DOHH2 (cell line): ENCODE data around the gene GDF2.

ENCODE experiments used
- EZH2phosphoT487 ChIP-seq: fragments of 200-600 bp; sonication (generic); IDR thresholded peaks from 2 replicates; pipeline ENCODE4 v1.6.1; 2017; ENCODE audit warnings: borderline replicate concordance, mild to moderate bottlenecking, antibody characterized with exemption, low read length, moderate library complexity, mixed read lengths
- TF ChIP-seq, protein P1 (sequence below): fragments of 200-600 bp; sonication (generic); IDR thresholded peaks from one replicate; pipeline ENCODE4 v1.5.1; 2014; ENCODE audit warnings: antibody characterized with exemption, mild to moderate bottlenecking, low read depth, low read length; ENCODE audit not compliant: poor library complexity, severe bottlenecking

DNA sequence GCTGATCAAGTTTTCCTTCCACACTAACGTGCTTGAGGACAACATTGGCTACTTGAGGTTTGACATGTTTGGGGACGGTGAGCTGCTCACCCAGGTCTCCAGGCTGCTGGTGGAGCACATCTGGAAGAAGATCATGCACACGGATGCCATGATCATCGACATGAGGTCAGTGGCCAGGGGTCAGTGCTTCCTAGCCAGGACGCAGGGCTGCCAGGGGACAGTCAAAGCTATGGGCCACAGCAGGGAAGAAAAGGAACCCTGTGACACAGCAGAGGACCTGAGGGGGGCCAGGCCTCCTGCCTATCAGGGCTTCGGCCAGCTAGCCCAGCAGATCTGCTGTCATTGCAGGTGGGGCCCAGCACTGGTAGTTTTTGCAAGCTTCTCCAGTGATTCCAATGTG, 31.1 kb downstream of the GDF2 start:
- TF ChIP-seq, protein P1, sequence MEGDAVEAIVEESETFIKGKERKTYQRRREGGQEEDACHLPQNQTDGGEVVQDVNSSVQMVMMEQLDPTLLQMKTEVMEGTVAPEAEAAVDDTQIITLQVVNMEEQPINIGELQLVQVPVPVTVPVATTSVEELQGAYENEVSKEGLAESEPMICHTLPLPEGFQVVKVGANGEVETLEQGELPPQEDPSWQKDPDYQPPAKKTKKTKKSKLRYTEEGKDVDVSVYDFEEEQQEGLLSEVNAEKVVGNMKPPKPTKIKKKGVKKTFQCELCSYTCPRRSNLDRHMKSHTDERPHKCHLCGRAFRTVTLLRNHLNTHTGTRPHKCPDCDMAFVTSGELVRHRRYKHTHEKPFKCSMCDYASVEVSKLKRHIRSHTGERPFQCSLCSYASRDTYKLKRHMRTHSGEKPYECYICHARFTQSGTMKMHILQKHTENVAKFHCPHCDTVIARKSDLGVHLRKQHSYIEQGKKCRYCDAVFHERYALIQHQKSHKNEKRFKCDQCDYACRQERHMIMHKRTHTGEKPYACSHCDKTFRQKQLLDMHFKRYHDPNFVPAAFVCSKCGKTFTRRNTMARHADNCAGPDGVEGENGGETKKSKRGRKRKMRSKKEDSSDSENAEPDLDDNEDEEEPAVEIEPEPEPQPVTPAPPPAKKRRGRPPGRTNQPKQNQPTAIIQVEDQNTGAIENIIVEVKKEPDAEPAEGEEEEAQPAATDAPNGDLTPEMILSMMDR = no peak
- no peak for TF ChIP-seq EZH2phosphoT487
